Natural killer cell (primary cell): ENCODE measurements around the gene TMEM175. TPM values are rescaled to one million over a fixed set of nuclear protein-coding genes. Genes with fewer than 3 reads are reported as not detected.
A peak's percentile ranks its signal among the peaks of the same experiment; 100 is the strongest.

Source experiments
- ATAC-seq, 3 donors: fragments of 150-1000 bp in 2 of 3; fragments of 200-7000 bp in 1 of 3; cut with Tn5 transposase; 1 replicate in 1 of 3; 2 replicates in 2 of 3; pipeline ENCODE4 v1.10.0; 2021; ENCODE audit warnings: mild to moderate bottlenecking in 2 of 3, moderate library complexity in 2 of 3
- DNase-seq, 2 donors: peaks; one replicate each; pipeline versions ENCODE4 v3.0.0 to v3.0.0-alpha.2; 2013 to 2021; ENCODE audit warnings: mixed read lengths in 1 of 2
- H3K27ac ChIP-seq: one replicate; pipeline ENCODE4 v1.5.1; 2013; ENCODE audit warnings: mild to moderate bottlenecking, low read length
- H3K27me3 ChIP-seq: one replicate; pipeline ENCODE4 v1.6.1; 2013; ENCODE audit warnings: low read length; ENCODE audit not compliant: control insufficient read depth, insufficient read depth
- H3K36me3 ChIP-seq: one replicate; pipeline ENCODE4 v1.6.1; 2013; ENCODE audit warnings: low read length; ENCODE audit not compliant: control insufficient read depth, insufficient read depth
- H3K4me1 ChIP-seq: one replicate; pipeline ENCODE4 v1.6.1; 2013; ENCODE audit warnings: low read length; ENCODE audit not compliant: control insufficient read depth, insufficient read depth
- H3K4me3 ChIP-seq: one replicate; pipeline ENCODE4 v1.5.1; 2013; ENCODE audit warnings: low read length
- H3K9me3 ChIP-seq: one replicate; pipeline ENCODE4 v1.6.1; 2013; ENCODE audit warnings: low read length; ENCODE audit not compliant: control insufficient read depth, insufficient read depth
- H3K27ac Mint-ChIP-seq, 2 donors: one replicate each; pipeline ENCODE4 v1.8.0; 2022; ENCODE audit warnings: mild to moderate bottlenecking in 2 of 2, mixed read lengths in 2 of 2, moderate library complexity in 1 of 2
- H3K27me3 Mint-ChIP-seq, 2 donors: one replicate each; pipeline ENCODE4 v1.8.0; 2022; ENCODE audit warnings: low read depth in 2 of 2, mixed read lengths in 2 of 2
- H3K36me3 Mint-ChIP-seq: one replicate; pipeline ENCODE4 v1.8.0; 2022; ENCODE audit warnings: mixed read lengths
- H3K4me1 Mint-ChIP-seq, 2 donors: one replicate each; pipeline ENCODE4 v1.8.0; 2022; ENCODE audit warnings: mixed read lengths in 2 of 2
- H3K4me3 Mint-ChIP-seq: one replicate; pipeline ENCODE4 v1.8.0; 2022; ENCODE audit warnings: mild to moderate bottlenecking, moderate library complexity, mixed read lengths
- H3K9me3 Mint-ChIP-seq, 2 donors: one replicate each; pipeline ENCODE4 v1.8.0; 2022; ENCODE audit warnings: mixed read lengths in 2 of 2
- WGBS: methylation state at CpG from one replicate; pipeline ENCODE4 v1.1.7; 2013; ENCODE audit warnings: missing lambda C conversion rate; ENCODE audit not compliant: insufficient coverage; 5-methylcytosine and 5-hydroxymethylcytosine counted together
- intact Hi-C: fragments of 100-400 bp; cut with micrococcal nuclease; formaldehyde crosslinking; loops from one replicate; pipeline ENCODE4 v1.14.2; 2022
- total RNA-seq, 4 donors: library from RNA; stranded (reverse); fragments of 120-200 nt in 1 of 4; gene quantifications; one replicate each; pipeline versions ENCODE4 v1.2.3 to v1.2.4, GENCODE V29; 2013 to 2022
- TF ChIP-seq, protein P1 (sequence below): fragments of 200-600 bp; IDR thresholded peaks from one replicate; pipeline ENCODE4 v1.8.0; 2022; ENCODE audit warnings: antibody characterized with exemption

TMEM175 gene
- total RNA-seq, 3 donors from 2014 or later (not counting 1 experiment from before 2014, with no cell fraction given) = 72.8 to 79.8 (median 73.2) TPM

DNA sequence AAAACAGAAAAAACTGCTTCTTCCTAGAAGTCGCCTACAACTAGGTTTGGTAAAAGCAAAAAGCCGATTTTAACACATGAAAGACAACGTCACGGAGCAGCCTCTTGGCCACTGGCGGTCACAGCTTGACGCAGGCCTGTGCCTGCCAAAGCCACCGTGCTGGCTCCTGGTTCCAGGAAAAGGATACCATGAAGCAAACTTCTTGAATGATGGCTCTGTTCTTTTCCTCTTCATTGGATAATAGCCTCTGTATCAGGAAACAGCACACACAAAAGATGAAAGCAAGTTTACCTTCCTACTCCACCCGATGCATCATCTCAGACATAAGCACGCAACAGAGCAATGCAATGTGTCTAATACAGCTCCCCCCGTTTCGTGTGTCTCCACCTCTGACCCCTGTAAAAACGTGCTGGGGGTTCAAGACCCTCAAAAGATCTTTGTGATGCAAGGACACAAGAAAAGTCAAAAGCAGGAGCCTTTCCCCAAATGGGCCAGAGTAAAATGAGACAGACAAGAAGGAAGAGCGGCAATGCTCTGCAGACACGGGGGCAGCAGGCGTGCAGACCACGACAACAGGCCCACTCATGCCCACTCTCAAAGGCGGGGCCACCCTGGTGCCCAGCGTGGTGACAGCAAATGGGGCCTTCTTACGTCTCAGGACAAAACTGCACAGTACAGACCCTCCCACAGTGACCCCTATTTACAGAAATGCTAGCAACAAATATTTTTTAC lies 19.5 kb upstream of the TMEM175 start:
- WGBS = 93% methylated on average over 19 of the region's 19 CpGs
- Histone ChIP-seq H3K4me3 (no peak overlapping the region), H3K27me3 (no peaks in the 10 kb centered on the region), H3K9me3 (no peaks in the 10 kb centered on the region), H3K4me1 (peaks cover 22% of the 10 kb centered on the region), H3K27ac (no peak overlapping the region), H3K36me3 (peaks cover 35% of the 10 kb centered on the region)
- ATAC-seq = no peak
- intact Hi-C loops = no loop called here
- H3K27me3 Mint-ChIP-seq = no peaks in the 10 kb centered on the region
- no peak overlapping the region for H3K4me3 Mint-ChIP-seq
- no peak for DNase-seq
- TF ChIP-seq, protein P1, sequence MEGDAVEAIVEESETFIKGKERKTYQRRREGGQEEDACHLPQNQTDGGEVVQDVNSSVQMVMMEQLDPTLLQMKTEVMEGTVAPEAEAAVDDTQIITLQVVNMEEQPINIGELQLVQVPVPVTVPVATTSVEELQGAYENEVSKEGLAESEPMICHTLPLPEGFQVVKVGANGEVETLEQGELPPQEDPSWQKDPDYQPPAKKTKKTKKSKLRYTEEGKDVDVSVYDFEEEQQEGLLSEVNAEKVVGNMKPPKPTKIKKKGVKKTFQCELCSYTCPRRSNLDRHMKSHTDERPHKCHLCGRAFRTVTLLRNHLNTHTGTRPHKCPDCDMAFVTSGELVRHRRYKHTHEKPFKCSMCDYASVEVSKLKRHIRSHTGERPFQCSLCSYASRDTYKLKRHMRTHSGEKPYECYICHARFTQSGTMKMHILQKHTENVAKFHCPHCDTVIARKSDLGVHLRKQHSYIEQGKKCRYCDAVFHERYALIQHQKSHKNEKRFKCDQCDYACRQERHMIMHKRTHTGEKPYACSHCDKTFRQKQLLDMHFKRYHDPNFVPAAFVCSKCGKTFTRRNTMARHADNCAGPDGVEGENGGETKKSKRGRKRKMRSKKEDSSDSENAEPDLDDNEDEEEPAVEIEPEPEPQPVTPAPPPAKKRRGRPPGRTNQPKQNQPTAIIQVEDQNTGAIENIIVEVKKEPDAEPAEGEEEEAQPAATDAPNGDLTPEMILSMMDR = no peak
- no peak overlapping the region for H3K27ac Mint-ChIP-seq
- no peaks in the 10 kb centered on the region for H3K36me3 Mint-ChIP-seq
- peaks cover 38 to 50% of the 10 kb centered on the region in 2 donors for H3K4me1 Mint-ChIP-seq
- H3K9me3 Mint-ChIP-seq = no peaks in the 10 kb centered on the region

DNA sequence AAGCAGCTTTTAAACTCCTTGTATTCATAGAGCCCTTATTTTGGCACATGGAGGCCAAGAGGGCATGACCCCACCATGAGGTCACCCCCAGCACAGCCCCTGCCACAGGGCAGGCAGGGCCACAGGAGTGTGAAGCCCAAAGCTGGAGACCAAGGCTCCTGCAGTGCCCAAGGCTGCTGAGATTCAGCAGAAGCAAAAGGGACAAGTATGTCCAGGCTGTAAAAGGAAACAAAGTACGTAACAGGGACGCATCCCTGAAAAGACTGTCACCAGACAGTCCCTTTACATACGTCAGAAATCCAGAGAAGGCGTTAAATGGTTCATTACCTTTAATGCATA lies 19.0 kb upstream of the TMEM175 start:
- Mint-ChIP-seq H3K27ac (no peak overlapping the region), H3K4me1 (peaks cover 42 to 54% of the 10 kb centered on the region in 2 donors), H3K36me3 (no peaks in the 10 kb centered on the region), H3K9me3 (no peaks in the 10 kb centered on the region), H3K27me3 (no peaks in the 10 kb centered on the region), H3K4me3 (no peak overlapping the region)
- H3K4me3 ChIP-seq = no peak overlapping the region
- TF ChIP-seq, protein P1 = no peak
- no peaks in the 10 kb centered on the region for H3K27me3 ChIP-seq
- H3K4me1 ChIP-seq = peaks cover 22% of the 10 kb centered on the region
- over 99% methylated on average over 4 of the region's 4 CpGs for WGBS
- ATAC-seq (no peak), DNase-seq (no peak)
- H3K9me3 ChIP-seq = no peaks in the 10 kb centered on the region
- H3K27ac ChIP-seq = no peak overlapping the region
- H3K36me3 ChIP-seq = peaks cover 34% of the 10 kb centered on the region
- intact Hi-C loops = no loop called here

DNA sequence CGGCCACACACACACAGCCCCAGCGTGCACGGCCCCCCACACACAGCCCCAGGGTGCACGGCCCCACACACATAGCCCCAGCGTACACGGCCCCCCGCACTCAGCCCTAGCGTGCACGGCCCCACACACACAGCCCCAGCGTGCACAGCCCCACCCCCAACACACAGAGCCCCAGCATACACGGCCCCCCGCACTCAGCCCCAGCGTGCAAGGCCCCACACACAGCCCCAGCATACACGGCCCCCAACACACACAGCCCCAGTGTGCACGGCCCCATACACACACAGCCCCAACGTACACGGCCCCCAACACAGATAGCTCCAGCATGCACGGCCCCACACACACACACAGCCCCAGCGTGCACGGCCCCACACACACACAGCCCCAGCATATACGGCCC lies 17.7 kb upstream of the TMEM175 start:
- no peaks in the 10 kb centered on the region for H3K27me3 Mint-ChIP-seq
- DNase-seq (no peak), ATAC-seq (no peak)
- H3K9me3 Mint-ChIP-seq = no peaks in the 10 kb centered on the region
- peak overlapping the region; percentile 83 for H3K4me3 Mint-ChIP-seq
- Histone ChIP-seq H3K4me3 (no peak overlapping the region), H3K4me1 (peaks cover 26% of the 10 kb centered on the region), H3K9me3 (no peaks in the 10 kb centered on the region), H3K27me3 (no peaks in the 10 kb centered on the region), H3K36me3 (peaks cover 29% of the 10 kb centered on the region), H3K27ac (no peak overlapping the region)
- WGBS = 90% methylated on average over 20 of the region's 21 CpGs
- intact Hi-C loops = no loop called here
- H3K27ac Mint-ChIP-seq = peak overlapping the region in 1 of 2 donors; percentile 83
- H3K4me1 Mint-ChIP-seq = peaks cover 48 to 54% of the 10 kb centered on the region in 2 donors
- no peaks in the 10 kb centered on the region for H3K36me3 Mint-ChIP-seq
- TF ChIP-seq, protein P1 = no peak

DNA sequence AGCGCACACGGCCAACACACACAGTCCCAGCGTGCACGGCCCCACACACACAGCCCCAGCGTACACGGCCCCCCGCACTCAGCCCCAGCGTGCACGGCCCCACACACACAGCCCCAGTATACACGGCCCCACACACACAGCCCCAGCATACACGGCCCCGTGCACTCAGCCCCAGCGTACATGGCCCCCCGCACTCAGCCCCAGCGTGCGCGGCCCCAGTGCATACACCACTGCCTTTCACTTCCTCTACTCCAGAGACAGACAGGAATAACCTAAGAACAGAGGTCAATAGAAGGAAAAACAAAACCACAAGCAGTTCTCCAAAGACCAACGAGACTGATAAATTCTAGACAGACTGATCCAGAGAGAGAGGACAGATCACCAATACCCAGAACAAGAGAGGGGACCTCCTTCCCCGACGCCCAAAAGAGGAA lies 17.2 kb upstream of the TMEM175 start:
- intact Hi-C loops = no loop called here
- Histone ChIP-seq H3K9me3 (no peaks in the 10 kb centered on the region), H3K27me3 (no peaks in the 10 kb centered on the region), H3K4me3 (no peak overlapping the region), H3K36me3 (peaks cover 29% of the 10 kb centered on the region), H3K4me1 (peaks cover 32% of the 10 kb centered on the region), H3K27ac (no peak overlapping the region)
- DNase-seq (no peak), ATAC-seq (peak in 2 of 3 donors; percentile 46 to 52)
- no peaks in the 10 kb centered on the region for H3K36me3 Mint-ChIP-seq
- H3K4me1 Mint-ChIP-seq = peaks cover 53 to 57% of the 10 kb centered on the region in 2 donors
- 38% methylated on average over 20 of the region's 20 CpGs for WGBS
- TF ChIP-seq, protein P1 = no peak
- no peaks in the 10 kb centered on the region for H3K9me3 Mint-ChIP-seq
- H3K27ac Mint-ChIP-seq = peak overlapping the region; percentile 68 to 83
- H3K4me3 Mint-ChIP-seq = peak overlapping the region; percentile 83
- H3K27me3 Mint-ChIP-seq = no peaks in the 10 kb centered on the region
